K562 (cell line): ENCODE data around the gene KDM2B. TPM values are rescaled to one million over a fixed set of nuclear protein-coding genes. Genes with fewer than 3 reads are reported as not detected.

Experiments used
- ATAC-seq: fragments of 200-7000 bp; cut with Tn5 transposase; 3 replicates; pipeline ENCODE4 v1.9.1; 2020; ENCODE audit warnings: moderate library complexity
- BruUV-seq: library from RNA; stranded (reverse); fragments of 400-500 nt; replicated peaks from 2 replicates; lab custom pipeline; 2021; lab: Mats Ljungman, UMichigan
- CTCF ChIA-PET: fragments of 300-600 bp; formaldehyde crosslinking; extraction: SDS; loops from one replicate; lab custom pipeline; 2021; ENCODE audit warnings: low intra/inter-chr PET ratio; lab: Yijun Ruan, JAX
- POLR2A ChIA-PET: fragments of 300-600, 350-650 bp; sonication (Branson Sonifier 250); formaldehyde crosslinking; extraction: SDS; loops from one replicate; lab custom pipeline; 2021; ENCODE audit warnings: antibody characterized with exemption, inconsistent platforms; lab: Yijun Ruan, JAX
- DNase-seq, 4 experiments: peaks; one replicate each; pipeline versions ENCODE4 v3.0.0 to v3.0.0-alpha.2; 2011 to 2018; ENCODE audit warnings: low spot score in 3 of 4, mixed read lengths in 3 of 4; ENCODE audit errors: extremely low read depth in 1 of 4
- FAIRE-seq: peaks from 2 replicates; lab custom pipeline; 2011; peaks lifted over from hg19 to GRCh38; lab: Jason Lieb, UNC
- H2AFZ ChIP-seq: 2 replicates; pipeline ENCODE4 v1.6.0; 2011; ENCODE audit warnings: low read depth, low read length, control low read depth, inconsistent platforms
- H3K27ac ChIP-seq: fragments of 200-600 bp; 3 replicates; pipeline ENCODE4 v1.8.0; 2011; ENCODE audit warnings: low read depth, mild to moderate bottlenecking, control low read depth, inconsistent platforms, low read length, moderate library complexity, mixed read lengths; ENCODE audit errors: extremely low read depth
- H3K27me3 ChIP-seq, 2 experiments: fragments of 300-600 bp in 1 of 2; 2 replicates in 1 of 2; 3 replicates in 1 of 2; pipeline versions ENCODE4 v1.6.0 to v1.8.0; 2011; ENCODE audit warnings: inconsistent platforms in 2 of 2, low read length in 2 of 2, mild to moderate bottlenecking in 1 of 2, mixed read lengths in 1 of 2, moderate library complexity in 1 of 2; ENCODE audit not compliant: control insufficient read depth in 2 of 2, insufficient read depth in 2 of 2
- H3K36me3 ChIP-seq: fragments of 300-600 bp; 3 replicates; pipeline ENCODE4 v1.8.0; 2011; ENCODE audit warnings: mild to moderate bottlenecking, low read length, inconsistent platforms; ENCODE audit not compliant: control insufficient read depth, insufficient read depth
- H3K4me1 ChIP-seq, 2 experiments: fragments of 200-600 bp in 1 of 2; replicated peaks in 1 of 2; 2 replicates in 1 of 2; 3 replicates in 1 of 2; pipeline versions ENCODE4 v1.5.1 to v1.8.0; 2011; ENCODE audit warnings: inconsistent platforms in 2 of 2, low read length in 2 of 2, mild to moderate bottlenecking in 1 of 2, mixed read lengths in 1 of 2, moderate library complexity in 1 of 2; ENCODE audit not compliant: control insufficient read depth in 2 of 2, insufficient read depth in 2 of 2
- H3K4me2 ChIP-seq: 2 replicates; pipeline ENCODE4 v1.6.1; 2011; ENCODE audit warnings: low read length, control low read depth, inconsistent platforms, mixed read lengths; ENCODE audit not compliant: insufficient read depth
- H3K4me3 ChIP-seq: fragments of 200-600 bp; sonication (generic), shearing (Covaris generic); 2 replicates; pipeline ENCODE4 v1.5.1; 2016; ENCODE audit warnings: control low read depth, inconsistent platforms
- H3K79me2 ChIP-seq: fragments of 200-600 bp; 3 replicates; pipeline ENCODE4 v1.8.0; 2011; ENCODE audit warnings: low read length, inconsistent platforms; ENCODE audit not compliant: control insufficient read depth, insufficient read depth
- H3K9ac ChIP-seq, 2 experiments: 2 replicates each; pipeline versions ENCODE4 v1.6.0 to v1.6.1; 2011; ENCODE audit warnings: low read depth in 2 of 2, low read length in 2 of 2, control low read depth in 1 of 2, inconsistent platforms in 1 of 2, mild to moderate bottlenecking in 1 of 2, mixed read lengths in 1 of 2; ENCODE audit not compliant: insufficient read depth in 1 of 2
- H3K9me1 ChIP-seq: one replicate; pipeline ENCODE4 v1.6.0; 2011; ENCODE audit warnings: inconsistent platforms, mild to moderate bottlenecking, low read length, moderate library complexity; ENCODE audit not compliant: control insufficient read depth, insufficient read depth
- H3K9me3 ChIP-seq: replicated peaks from 2 replicates; pipeline ENCODE4 v1.5.1; 2011; ENCODE audit warnings: low read depth, low read length, inconsistent platforms; ENCODE audit not compliant: control insufficient read depth, insufficient read depth
- H4K20me1 ChIP-seq: replicated peaks from 2 replicates; pipeline ENCODE4 v1.6.1; 2011; ENCODE audit warnings: low read length, inconsistent platforms, mixed read lengths; ENCODE audit not compliant: control insufficient read depth, insufficient read depth
- CCAR2 ChIP-seq: fragments of 200-400 bp; formaldehyde crosslinking; IDR thresholded peaks from 2 replicates; pipeline ENCODE4 v1.6.1; 2017; ENCODE audit warnings: mild to moderate bottlenecking, low read depth, low read length
- MCM2 ChIP-seq: fragments of 450-650 bp; IDR thresholded peaks from 2 replicates; pipeline ENCODE4 v1.6.1; 2017; ENCODE audit warnings: low read depth, mild to moderate bottlenecking
- NR2C1 ChIP-seq, 2 experiments: fragments of 450-650 bp; IDR thresholded peaks; 2 replicates each; pipeline ENCODE4 v1.6.1; 2017; ENCODE audit warnings: mild to moderate bottlenecking in 2 of 2, antibody characterized with exemption in 1 of 2, inconsistent platforms in 1 of 2, missing compliant biosample characterization in 1 of 2, missing genetic modification characterization in 1 of 2
- NR3C1 ChIP-seq: sonication (generic); formaldehyde crosslinking; IDR thresholded peaks from 2 replicates; pipeline ENCODE4 v1.8.1; 2022; ENCODE audit warnings: missing genetic modification reagents
- PCBP2 ChIP-seq: fragments of 200-400 bp; formaldehyde crosslinking; IDR thresholded peaks from 2 replicates; pipeline ENCODE4 v1.6.1; 2018; ENCODE audit warnings: low read length, low read depth, mild to moderate bottlenecking, moderate library complexity; ENCODE audit not compliant: poor library complexity, severe bottlenecking
- POLR2G ChIP-seq: fragments of 200-400 bp; formaldehyde crosslinking; IDR thresholded peaks from 2 replicates; pipeline ENCODE4 v1.6.1; 2017; ENCODE audit warnings: low read depth, mild to moderate bottlenecking, antibody characterized with exemption, low read length, moderate library complexity
- SMC3 ChIP-seq: conservative IDR thresholded peaks from 2 replicates; pipeline ENCODE4 v1.6.1; 2011; ENCODE audit warnings: low read depth, low read length, improper control_type of control experiment; ENCODE audit not compliant: insufficient read depth
- STAT5A ChIP-seq: IDR thresholded peaks from 2 replicates; pipeline ENCODE4 v1.6.1; 2012; ENCODE audit warnings: low read length, inconsistent platforms, borderline replicate concordance
- ZNF384 ChIP-seq: IDR thresholded peaks from 2 replicates; pipeline ENCODE4 v1.6.1; 2012; ENCODE audit warnings: low read depth, low read length, improper control_type of control experiment
- ZNF445 ChIP-seq: fragments of 250-450 bp; sonication (Bioruptor Pico); IDR thresholded peaks from 2 replicates; pipeline ENCODE4 v1.4.0; 2020; ENCODE audit warnings: low read depth, mild to moderate bottlenecking, moderate library complexity
- ZNF77 ChIP-seq: fragments of 250-450 bp; sonication (Bioruptor Pico); IDR thresholded peaks from 2 replicates; pipeline ENCODE4 v1.5.0; 2020
- ZNF780A ChIP-seq: fragments of 250-450 bp; sonication (Bioruptor Pico); IDR thresholded peaks from 2 replicates; pipeline ENCODE4 v1.5.0; 2021; ENCODE audit warnings: mild to moderate bottlenecking
- WGBS: fragments of 100-300 bp; shearing (Covaris generic); methylation state at CpG from one replicate; pipeline ENCODE4 v1.1.6; 2016; ENCODE audit warnings: low coverage, mixed read lengths; ENCODE audit not compliant: insufficient coverage; ENCODE audit errors: missing lambda C conversion rate; 5-methylcytosine and 5-hydroxymethylcytosine counted together
- in situ Hi-C: fragments of 300-500 bp; cut with MboI; formaldehyde crosslinking; loops from 4 replicates; pipeline ENCODE4 v1.15.0; 2018; ENCODE audit warnings: inconsistent platforms, mixed read lengths
- intact Hi-C: fragments of 100-400 bp; cut with micrococcal nuclease; formaldehyde crosslinking; loops from 2 replicates; pipeline ENCODE4 v1.14.2; 2022
- polyA plus RNA-seq, 8 experiments: library from polyadenylated mRNA; depleted of rRNA in 4 of 8; stranded (reverse) in 5 of 8; unstranded in 3 of 8; fragments of >200 nt; fragmentation: Nextera tagmentation in 2 of 8; fragmentation: Illumina TruSeq in 1 of 8; extraction: Ambion mirVana in 2 of 8; extraction: Trizol in 1 of 8; gene quantifications; 2 replicates each; pipeline versions ENCODE4 v1.2.1 to v1.2.3, GENCODE V29; 2011 to 2014; ENCODE audit warnings: inconsistent platforms in 1 of 8, missing spikeins in 1 of 8
- total RNA-seq, 7 experiments: library from RNA; depleted of rRNA in 6 of 7; stranded (reverse); fragments of >200 nt in 6 of 7; fragmentation: Illumina TruSeq in 2 of 7; extraction: Trizol in 2 of 7; gene quantifications; 2 replicates each; pipeline versions ENCODE4 v1.2.1 to v1.2.3, GENCODE V29; 2011 to 2021; ENCODE audit warnings: low replicate concordance in 1 of 7
- TF ChIP-seq, protein P1 (sequence below): fragments of 250-450 bp; sonication (Bioruptor Pico); IDR thresholded peaks from 2 replicates; pipeline ENCODE4 v1.5.1; 2021; ENCODE audit warnings: mild to moderate bottlenecking
- TF ChIP-seq, protein P2 (sequence below): fragments of 450-650 bp; formaldehyde crosslinking; IDR thresholded peaks from 2 replicates; pipeline ENCODE4 v1.4.0; 2020; ENCODE audit warnings: mild to moderate bottlenecking, mixed read lengths

The KDM2B gene
- total and polyA plus RNA-seq, 9 of the 15 experiments (the other 6 are each of a cell fraction or from before 2014, with no cell fraction given) = 7.4 to 50.5 (median 22.5) TPM

GRCh38 chr12:121575051-121575450 lies 5.8 kb downstream of the KDM2B start:
- H4K20me1 ChIP-seq = no peaks in the 10 kb centered on the region
- in situ Hi-C loops (no loop called here), intact Hi-C loops (no loop called here)
- POLR2A ChIA-PET = interaction anchor here (0.7 to 1.5 kb wide), 4 partner anchors 9 to 47 kb away, joined by 4 to 5 read pairs (median 4); no protein-coding TSS in a partner anchor
- WGBS = 44% methylated on average over 1 of the region's 1 CpG
- H3K9ac ChIP-seq = no peak overlapping the region
- no peaks in the 10 kb centered on the region for H3K27me3 ChIP-seq
- no peak overlapping the region for H3K27ac ChIP-seq
- H3K36me3 ChIP-seq = peaks cover 13% of the 10 kb centered on the region; the same call in 1 of the 3 replicates
- peaks cover 5% of the 10 kb centered on the region; the same call in 2 of the 3 replicates for H3K79me2 ChIP-seq
- no peaks in the 10 kb centered on the region for H3K9me3 ChIP-seq
- H3K4me2 ChIP-seq = no peak overlapping the region
- FAIRE-seq (no peak), ATAC-seq (no peak), DNase-seq (no peak)
- no peak overlapping the region for H2AFZ ChIP-seq
- CTCF ChIA-PET = no interaction called here
- no peaks in the 10 kb centered on the region for H3K9me1 ChIP-seq
- no peak overlapping the region for H3K4me3 ChIP-seq
- peaks cover 22 to 24% of the 10 kb centered on the region in 2 experiments for H3K4me1 ChIP-seq
- TF ChIP-seq, protein P1, sequence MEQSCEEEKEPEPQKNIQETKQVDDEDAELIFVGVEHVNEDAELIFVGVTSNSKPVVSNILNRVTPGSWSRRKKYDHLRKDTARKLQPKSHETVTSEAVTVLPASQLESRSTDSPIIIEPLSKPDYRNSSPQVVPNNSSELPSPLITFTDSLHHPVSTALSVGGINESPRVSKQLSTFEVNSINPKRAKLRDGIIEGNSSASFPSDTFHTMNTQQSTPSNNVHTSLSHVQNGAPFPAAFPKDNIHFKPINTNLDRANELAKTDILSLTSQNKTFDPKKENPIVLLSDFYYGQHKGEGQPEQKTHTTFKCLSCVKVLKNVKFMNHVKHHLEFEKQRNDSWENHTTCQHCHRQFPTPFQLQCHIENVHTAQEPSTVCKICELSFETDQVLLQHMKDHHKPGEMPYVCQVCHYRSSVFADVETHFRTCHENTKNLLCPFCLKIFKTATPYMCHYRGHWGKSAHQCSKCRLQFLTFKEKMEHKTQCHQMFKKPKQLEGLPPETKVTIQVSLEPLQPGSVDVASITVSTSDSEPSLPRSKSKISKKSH (CRISPR knock-in tag) = no peak
- no TSS peak for BruUV-seq

DNA sequence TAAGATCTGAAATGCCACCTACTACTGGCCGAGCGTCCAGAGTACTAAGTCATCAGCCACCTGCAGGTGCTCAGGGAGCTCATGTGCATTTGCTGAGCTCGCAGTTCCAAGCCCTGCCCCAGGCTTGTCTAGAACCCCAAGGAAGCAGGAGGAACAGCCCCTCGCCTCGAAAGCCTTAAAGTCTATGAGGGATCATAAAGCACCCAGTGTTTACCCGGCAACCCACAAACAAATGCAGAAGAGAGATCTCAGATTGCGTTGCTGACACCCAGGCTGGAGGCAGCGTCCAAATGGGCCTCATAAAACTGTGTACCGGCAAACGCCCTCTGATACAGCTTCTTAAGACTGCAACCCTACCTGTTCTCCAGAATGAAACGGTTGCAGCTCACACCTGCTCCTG lies 6.8 kb downstream of the KDM2B start:
- POLR2A ChIA-PET = interaction anchor here (1.3 to 1.5 kb wide), 2 partner anchors 10 to 27 kb away, joined by 3 to 5 read pairs; no protein-coding TSS in a partner anchor
- Histone ChIP-seq H3K9me3 (no peaks in the 10 kb centered on the region), H3K27ac (no peak overlapping the region), H3K79me2 (peaks cover 3% of the 10 kb centered on the region; the same call in 2 of the 3 replicates), H3K27me3 (no peaks in the 10 kb centered on the region), H2AFZ (no peak overlapping the region), H3K9me1 (no peaks in the 10 kb centered on the region), H3K4me3 (no peak overlapping the region), H3K4me1 (peaks cover 19 to 22% of the 10 kb centered on the region in 2 experiments), H3K9ac (no peak overlapping the region), H4K20me1 (no peaks in the 10 kb centered on the region), H3K36me3 (peaks cover 13% of the 10 kb centered on the region; the same call in 1 of the 3 replicates), H3K4me2 (no peak overlapping the region)
- DNase-seq (no peak), FAIRE-seq (no peak), ATAC-seq (no peak)
- in situ Hi-C loops = no loop called here
- CTCF ChIA-PET = no interaction called here
- 66% methylated on average over 9 of the region's 11 CpGs for WGBS
- intact Hi-C loops = no loop called here
- no TSS peak for BruUV-seq
- TF ChIP-seq ZNF445 (CRISPR knock-in tag) = no peak
- no peak for TF ChIP-seq ZNF780A (CRISPR knock-in tag)
- TF ChIP-seq NR2C1 (IDR thresholded peaks at IDR 0.05) = no peak
- no peak for TF ChIP-seq NR2C1 (tag; IDR thresholded peaks at IDR 0.05)
- TF ChIP-seq SMC3 = no peak
- TF ChIP-seq POLR2G = no peak
- no peak for TF ChIP-seq PCBP2
- TF ChIP-seq CCAR2 = no peak
- TF ChIP-seq NR3C1 (CRISPR knock-in tag) = no peak
- TF ChIP-seq MCM2 = no peak
- TF ChIP-seq ZNF77 (CRISPR knock-in tag) = no peak
- no peak for TF ChIP-seq STAT5A
- TF ChIP-seq, protein P2, sequence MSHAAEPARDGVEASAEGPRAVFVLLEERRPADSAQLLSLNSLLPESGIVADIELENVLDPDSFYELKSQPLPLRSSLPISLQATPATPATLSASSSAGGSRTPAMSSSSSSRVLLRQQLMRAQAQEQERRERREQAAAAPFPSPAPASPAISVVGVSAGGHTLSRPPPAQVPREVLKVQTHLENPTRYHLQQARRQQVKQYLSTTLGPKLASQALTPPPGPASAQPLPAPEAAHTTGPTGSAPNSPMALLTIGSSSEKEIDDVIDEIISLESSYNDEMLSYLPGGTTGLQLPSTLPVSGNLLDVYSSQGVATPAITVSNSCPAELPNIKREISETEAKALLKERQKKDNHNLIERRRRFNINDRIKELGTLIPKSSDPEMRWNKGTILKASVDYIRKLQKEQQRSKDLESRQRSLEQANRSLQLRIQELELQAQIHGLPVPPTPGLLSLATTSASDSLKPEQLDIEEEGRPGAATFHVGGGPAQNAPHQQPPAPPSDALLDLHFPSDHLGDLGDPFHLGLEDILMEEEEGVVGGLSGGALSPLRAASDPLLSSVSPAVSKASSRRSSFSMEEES = no peak
- no peak for TF ChIP-seq ZNF384
